Activated CD4-positive, alpha-beta T cell treated with anti-CD3 and anti-CD28 coated beads, Interleukin-2, amount 50 U/mL, for 4 hours (primary cell): ENCODE results near the gene COL26A1.
"Not testable (repeated sequence)": the region's sequence is repeated elsewhere in the genome, so short reads cannot be mapped to it uniquely, and the experiment has no call there.

Source experiments
- DNase-seq, 2 experiments: peaks; one replicate each; pipeline ENCODE4 v3.0.0-alpha.2; 2020

The COL26A1 gene

GRCh38 chr7:101402835-101403234 is 40.2 kb downstream of the COL26A1 start:
- no peak for DNase-seq

GRCh38 chr7:101405474-101406067 is 42.9 kb downstream of the COL26A1 start:
- no peak for DNase-seq

GRCh38 chr7:101410743-101411507 is 48.2 kb downstream of the COL26A1 start:
- peak; percentile 6 to 14 for DNase-seq

GRCh38 chr7:101411508-101411874 is 48.8 kb downstream of the COL26A1 start:
- no peak for DNase-seq

GRCh38 chr7:101412976-101413375 is 50.3 kb downstream of the COL26A1 start:
- DNase-seq = no peak

- no peak for DNase-seq
These were observed 56.0 kb downstream of the COL26A1 start for GRCh38 chr7:101418694-101419093.

GRCh38 chr7:101419831-101420230 is 57.2 kb downstream of the COL26A1 start:
- no peak for DNase-seq

- no peak for DNase-seq
These were observed 57.8 kb downstream of the COL26A1 start for GRCh38 chr7:101420436-101420835.

GRCh38 chr7:101422356-101423195 is 59.9 kb downstream of the COL26A1 start:
- DNase-seq = no peak

GRCh38 chr7:101426303-101427011 is 63.8 kb downstream of the COL26A1 start:
- no peak for DNase-seq

- no peak for DNase-seq
These were observed 65.6 kb downstream of the COL26A1 start for GRCh38 chr7:101428093-101428866.

GRCh38 chr7:101432316-101432715 is 69.6 kb downstream of the COL26A1 start:
- DNase-seq = no peak

GRCh38 chr7:101433688-101434087 is 71.0 kb downstream of the COL26A1 start:
- DNase-seq = no peak

- DNase-seq = not testable (repeated sequence)
These were observed 71.5 kb downstream of the COL26A1 start for GRCh38 chr7:101434155-101434554.

GRCh38 chr7:101435461-101436220 is 73.0 kb downstream of the COL26A1 start:
- DNase-seq = no peak

GRCh38 chr7:101436221-101436735 is 73.6 kb downstream of the COL26A1 start:
- no peak for DNase-seq

- no peak for DNase-seq
These were observed 74.3 kb downstream of the COL26A1 start for GRCh38 chr7:101436857-101437576.

GRCh38 chr7:101441890-101442289 is 79.2 kb downstream of the COL26A1 start:
- DNase-seq = no peak

GRCh38 chr7:101442426-101443070 is 79.9 kb downstream of the COL26A1 start:
- DNase-seq = no peak

GRCh38 chr7:101450064-101450463 is 87.4 kb downstream of the COL26A1 start:
- no peak for DNase-seq
